GM10847 (cell line): ENCODE measurements around the gene IQSEC1.

Experiments
- POLR2A ChIP-seq: IDR thresholded peaks from 2 replicates; pipeline ENCODE4 v1.6.1; 2011; ENCODE audit not compliant: insufficient read length; ENCODE audit errors: extremely low read depth

The IQSEC1 gene

DNA sequence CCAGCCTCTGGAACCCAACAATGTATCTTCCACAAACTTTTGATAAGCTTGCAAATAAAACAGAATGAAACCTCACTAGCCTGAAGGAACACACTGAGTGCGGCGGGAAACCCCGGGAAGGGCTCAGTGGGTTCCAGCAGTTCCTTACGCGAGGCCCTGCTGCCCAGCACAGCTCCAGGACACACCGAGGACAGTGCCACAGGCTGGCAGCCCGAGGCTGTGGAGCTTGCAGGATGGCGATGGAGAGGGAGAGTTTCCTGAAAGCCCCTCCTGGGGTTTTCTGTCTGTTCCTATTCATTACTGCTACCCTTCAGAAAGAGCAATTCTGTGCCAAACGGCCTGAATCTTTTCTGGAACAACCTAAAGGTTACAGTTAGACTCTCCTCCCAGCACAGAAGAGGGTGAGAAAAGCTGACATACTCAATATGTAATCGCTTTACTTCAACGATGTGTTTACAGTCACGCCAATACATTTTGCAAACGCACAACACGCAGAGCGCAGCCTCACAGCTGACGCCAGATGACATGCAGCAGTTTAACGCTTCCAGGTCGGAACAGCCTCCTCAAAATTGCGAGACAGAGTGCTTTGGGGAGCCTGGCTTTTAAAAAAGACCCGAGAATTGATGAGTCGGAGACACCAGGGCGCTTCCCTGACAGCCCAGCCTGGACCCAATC is 174.8 kb downstream of the IQSEC1 start:
- no peak for TF ChIP-seq POLR2A

DNA sequence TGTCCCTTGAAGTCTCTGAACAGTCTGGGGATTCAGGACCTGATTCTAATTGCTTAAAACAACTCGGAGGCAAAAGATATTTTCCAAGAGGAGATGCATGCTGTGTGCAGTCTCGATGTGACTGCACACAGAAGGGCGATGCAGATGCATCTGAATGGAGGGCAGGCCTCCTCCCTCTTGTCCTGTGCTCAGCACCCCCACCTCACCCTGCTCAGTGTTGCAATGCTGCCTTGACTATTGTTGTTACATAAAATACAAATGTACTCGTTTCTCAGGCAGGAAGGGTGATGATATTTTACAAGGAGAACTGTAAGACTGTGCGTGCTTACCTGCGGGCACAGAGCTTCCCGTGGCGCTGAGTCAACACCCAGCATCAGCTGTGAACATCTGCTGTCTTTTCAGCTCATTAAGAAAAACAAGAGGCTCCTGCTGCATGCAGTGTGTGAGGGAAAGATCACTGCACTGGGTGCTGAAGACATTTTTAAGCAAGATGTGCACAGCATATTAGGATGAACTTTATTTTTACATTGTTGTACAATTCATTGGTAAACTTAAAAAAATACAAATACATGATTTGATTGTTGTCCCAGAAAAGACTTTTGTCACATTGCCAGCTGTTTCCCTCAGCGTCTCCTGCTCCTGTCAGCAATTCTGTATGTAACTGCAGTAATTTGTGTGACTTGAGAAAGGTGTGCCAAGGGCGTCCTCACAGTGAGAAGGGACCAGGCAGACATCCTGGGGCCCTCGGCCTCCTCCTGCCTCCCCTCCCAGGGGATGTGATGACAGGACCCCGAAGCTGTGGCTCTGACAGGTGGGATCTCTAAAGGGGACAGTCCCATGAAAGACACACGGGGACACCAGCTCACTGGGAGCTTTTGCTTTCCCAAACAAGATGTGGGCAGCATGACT is 175.6 kb downstream of the IQSEC1 start:
- no peak for TF ChIP-seq POLR2A

- no peak for TF ChIP-seq POLR2A
Observed at GRCh38 chr3:12896063-12896985, 176.9 kb downstream of the IQSEC1 start.

GRCh38 chr3:12895391-12896062 is 177.7 kb downstream of the IQSEC1 start:
- TF ChIP-seq POLR2A, result no peak

DNA sequence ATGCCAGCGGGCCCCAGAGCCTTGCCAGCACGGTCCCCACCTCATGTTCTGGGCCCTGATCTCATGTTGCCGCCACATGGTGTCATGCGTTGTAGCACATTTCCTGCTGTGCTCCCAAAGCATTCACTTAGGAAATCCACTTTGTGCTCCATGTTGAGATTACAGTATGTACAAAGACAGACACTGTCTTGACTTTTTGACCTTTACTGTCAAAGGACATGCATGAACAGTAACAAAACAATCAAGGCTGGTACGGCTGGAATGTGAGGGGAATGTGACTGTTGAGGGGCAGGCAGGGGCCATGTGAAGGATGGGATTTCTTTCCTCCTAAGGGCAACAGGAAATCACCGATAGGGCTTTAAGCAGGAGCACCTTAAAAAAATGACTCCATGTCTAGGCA is 178.6 kb downstream of the IQSEC1 start:
- TF ChIP-seq POLR2A, result no peak

GRCh38 chr3:12893852-12894251 is 179.4 kb downstream of the IQSEC1 start:
- no peak for TF ChIP-seq POLR2A

- TF ChIP-seq POLR2A, result no peak
Observed at GRCh38 chr3:12893247-12893646, 180.0 kb downstream of the IQSEC1 start.

GRCh38 chr3:12892840-12893189 is 180.4 kb downstream of the IQSEC1 start:
- no peak for TF ChIP-seq POLR2A

GRCh38 chr3:12891985-12892839 is 181.0 kb downstream of the IQSEC1 start:
- no peak for TF ChIP-seq POLR2A

- no peak for TF ChIP-seq POLR2A
Observed at GRCh38 chr3:12891391-12891984, 181.7 kb downstream of the IQSEC1 start.

GRCh38 chr3:12890610-12891390 is 182.4 kb downstream of the IQSEC1 start:
- no peak for TF ChIP-seq POLR2A

- TF ChIP-seq POLR2A, result no peak
Observed at GRCh38 chr3:12886736-12887135, 186.5 kb downstream of the IQSEC1 start.

- TF ChIP-seq POLR2A, result no peak
Observed at GRCh38 chr3:12886106-12886679, 187.0 kb downstream of the IQSEC1 start.

- TF ChIP-seq POLR2A, result no peak
Observed at GRCh38 chr3:12885583-12885930, 187.7 kb downstream of the IQSEC1 start.
